DOHH2 (cell line): Measurements from ENCODE around the gene BBS9.

Experiments
- H3F3A ChIP-seq: fragments of 200-600 bp; sonication (generic), shearing (Covaris generic); 2 replicates; pipeline ENCODE4 v1.6.0; 2016; ENCODE audit warnings: antibody characterized with exemption, mild to moderate bottlenecking; ENCODE audit not compliant: control insufficient read depth, insufficient read depth
- H3K27ac ChIP-seq: fragments of 200-600 bp; sonication (generic); 2 replicates; pipeline ENCODE4 v1.5.1; 2014; ENCODE audit warnings: low read depth, mild to moderate bottlenecking, low read length, moderate library complexity
- H3K27me3 ChIP-seq: fragments of 200-600 bp; sonication (generic); 2 replicates; pipeline ENCODE4 v1.6.1; 2014; ENCODE audit warnings: mild to moderate bottlenecking, low read length, mixed read lengths; ENCODE audit not compliant: control insufficient read depth
- H3K36me3 ChIP-seq: fragments of 200-600 bp; sonication (generic); 2 replicates; pipeline ENCODE4 v1.6.1; 2014; ENCODE audit warnings: mild to moderate bottlenecking, low read length, moderate library complexity, mixed read lengths; ENCODE audit not compliant: control insufficient read depth
- H3K4me1 ChIP-seq: fragments of 200-600 bp; sonication (generic); 2 replicates; pipeline ENCODE4 v1.6.1; 2014; ENCODE audit warnings: mild to moderate bottlenecking, low read length, mixed read lengths; ENCODE audit not compliant: control insufficient read depth
- H3K4me2 ChIP-seq: fragments of 200-600 bp; sonication (generic); 2 replicates; pipeline ENCODE4 v1.6.0; 2014; ENCODE audit warnings: mild to moderate bottlenecking, low read length, moderate library complexity
- H3K4me3 ChIP-seq: fragments of 200-600 bp; sonication (generic); 2 replicates; pipeline ENCODE4 v1.5.1; 2014; ENCODE audit warnings: mild to moderate bottlenecking, low read length, mixed read lengths
- H3K79me2 ChIP-seq: fragments of 200-600 bp; sonication (generic); 2 replicates; pipeline ENCODE4 v1.6.1; 2014; ENCODE audit warnings: mild to moderate bottlenecking, low read length, mixed read lengths; ENCODE audit not compliant: control insufficient read depth
- H3K9me2 ChIP-seq: fragments of 200-600 bp; sonication (generic); replicated peaks from 2 replicates; pipeline ENCODE4 v1.6.1; 2014; ENCODE audit warnings: mild to moderate bottlenecking, low read length, mixed read lengths; ENCODE audit not compliant: control insufficient read depth
- H3K9me3 ChIP-seq: fragments of 200-600 bp; sonication (generic); 2 replicates; pipeline ENCODE4 v1.6.1; 2014; ENCODE audit warnings: antibody characterized with exemption, low read length, mixed read lengths; ENCODE audit not compliant: control insufficient read depth, insufficient read depth
- H4K20me1 ChIP-seq: fragments of 200-600 bp; sonication (generic); 2 replicates; pipeline ENCODE4 v1.6.0; 2014; ENCODE audit warnings: low read depth, mild to moderate bottlenecking, antibody characterized with exemption, low read length, moderate library complexity; ENCODE audit not compliant: control insufficient read depth, insufficient read depth
- EZH2phosphoT487 ChIP-seq: fragments of 200-600 bp; sonication (generic); IDR thresholded peaks from 2 replicates; pipeline ENCODE4 v1.6.1; 2017; ENCODE audit warnings: borderline replicate concordance, mild to moderate bottlenecking, antibody characterized with exemption, low read length, moderate library complexity, mixed read lengths
- TF ChIP-seq, protein P1 (sequence below): fragments of 200-600 bp; sonication (generic); IDR thresholded peaks from one replicate; pipeline ENCODE4 v1.5.1; 2014; ENCODE audit warnings: antibody characterized with exemption, mild to moderate bottlenecking, low read depth, low read length; ENCODE audit not compliant: poor library complexity, severe bottlenecking

Gene BBS9

DNA sequence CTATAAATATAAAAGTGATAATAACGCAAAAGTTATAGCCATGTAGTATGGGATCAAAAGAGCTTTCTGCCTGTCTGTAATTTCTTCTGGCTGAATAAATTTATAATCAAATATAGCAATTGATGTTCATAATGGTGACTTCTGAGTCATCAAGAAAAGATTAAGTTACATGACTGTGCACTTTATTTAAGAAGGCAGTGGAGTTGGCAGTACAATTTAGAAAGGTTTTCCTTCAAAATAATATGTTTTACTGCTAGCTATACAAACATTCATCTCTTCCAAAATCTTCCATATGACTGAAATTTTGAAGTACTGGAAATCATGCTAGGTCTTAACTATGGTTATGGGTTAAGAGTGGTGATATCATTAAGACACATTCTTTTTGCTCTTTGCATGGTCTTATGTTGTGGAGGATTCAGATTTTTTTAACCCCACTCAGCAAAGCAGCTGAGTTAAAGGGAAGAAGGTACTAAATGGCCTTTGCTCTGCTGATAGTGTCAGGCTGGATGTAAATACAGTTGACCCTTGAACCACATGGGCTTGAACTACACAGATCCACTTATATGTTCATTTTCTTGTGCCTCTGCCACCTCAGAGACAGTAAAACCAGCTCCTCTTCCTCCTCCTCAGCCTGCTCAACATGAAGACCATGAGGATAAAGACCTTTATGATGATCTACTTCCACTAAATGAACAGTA is 323.6 kb downstream of the BBS9 start:
- Histone ChIP-seq H3K27ac (no peak overlapping the region), H3K4me1 (peaks cover 6% of the 10 kb centered on the region), H3K36me3 (no peaks in the 10 kb centered on the region), H3K4me3 (no peak overlapping the region), H3K4me2 (no peak overlapping the region), H3F3A (no peaks in the 10 kb centered on the region), H3K9me2 (no peaks in the 10 kb centered on the region), H3K9me3 (no peaks in the 10 kb centered on the region), H4K20me1 (no peaks in the 10 kb centered on the region), H3K27me3 (no peaks in the 10 kb centered on the region), H3K79me2 (no peaks in the 10 kb centered on the region)
- no peak for TF ChIP-seq EZH2phosphoT487
- TF ChIP-seq, protein P1, sequence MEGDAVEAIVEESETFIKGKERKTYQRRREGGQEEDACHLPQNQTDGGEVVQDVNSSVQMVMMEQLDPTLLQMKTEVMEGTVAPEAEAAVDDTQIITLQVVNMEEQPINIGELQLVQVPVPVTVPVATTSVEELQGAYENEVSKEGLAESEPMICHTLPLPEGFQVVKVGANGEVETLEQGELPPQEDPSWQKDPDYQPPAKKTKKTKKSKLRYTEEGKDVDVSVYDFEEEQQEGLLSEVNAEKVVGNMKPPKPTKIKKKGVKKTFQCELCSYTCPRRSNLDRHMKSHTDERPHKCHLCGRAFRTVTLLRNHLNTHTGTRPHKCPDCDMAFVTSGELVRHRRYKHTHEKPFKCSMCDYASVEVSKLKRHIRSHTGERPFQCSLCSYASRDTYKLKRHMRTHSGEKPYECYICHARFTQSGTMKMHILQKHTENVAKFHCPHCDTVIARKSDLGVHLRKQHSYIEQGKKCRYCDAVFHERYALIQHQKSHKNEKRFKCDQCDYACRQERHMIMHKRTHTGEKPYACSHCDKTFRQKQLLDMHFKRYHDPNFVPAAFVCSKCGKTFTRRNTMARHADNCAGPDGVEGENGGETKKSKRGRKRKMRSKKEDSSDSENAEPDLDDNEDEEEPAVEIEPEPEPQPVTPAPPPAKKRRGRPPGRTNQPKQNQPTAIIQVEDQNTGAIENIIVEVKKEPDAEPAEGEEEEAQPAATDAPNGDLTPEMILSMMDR, result no peak

GRCh38 chr7:33457039-33457438 is 327.7 kb downstream of the BBS9 start:
- Histone ChIP-seq H3F3A (no peaks in the 10 kb centered on the region), H3K4me2 (no peak overlapping the region), H3K9me3 (no peaks in the 10 kb centered on the region), H3K4me3 (no peak overlapping the region), H4K20me1 (no peaks in the 10 kb centered on the region), H3K36me3 (no peaks in the 10 kb centered on the region), H3K9me2 (no peaks in the 10 kb centered on the region), H3K27ac (no peak overlapping the region), H3K4me1 (no peaks in the 10 kb centered on the region), H3K27me3 (no peaks in the 10 kb centered on the region), H3K79me2 (no peaks in the 10 kb centered on the region)
- TF ChIP-seq, protein P1, result no peak
- TF ChIP-seq EZH2phosphoT487, result no peak

DNA sequence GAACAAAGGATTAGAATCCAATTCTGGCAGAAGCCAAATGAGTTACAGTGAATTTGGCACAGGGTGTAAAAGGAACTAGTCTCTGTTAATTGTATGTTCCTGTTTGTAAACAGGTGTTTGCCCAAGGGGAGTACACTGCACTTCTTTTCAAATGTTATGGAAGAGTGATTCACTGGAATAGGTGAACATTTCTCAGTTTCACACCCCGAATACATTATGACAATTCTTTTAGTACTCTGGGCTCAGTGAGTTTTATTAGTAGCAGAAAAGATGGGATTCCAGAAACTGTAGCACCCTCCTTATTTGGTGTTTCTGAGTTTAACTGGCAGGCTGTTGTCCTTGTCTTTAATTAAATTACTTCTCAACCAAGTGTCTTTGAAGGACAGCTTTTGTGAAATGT is 329.2 kb downstream of the BBS9 start:
- Histone ChIP-seq H3K4me1 (no peaks in the 10 kb centered on the region), H3K27ac (no peak overlapping the region), H3K4me2 (no peak overlapping the region), H3K9me2 (no peaks in the 10 kb centered on the region), H4K20me1 (no peaks in the 10 kb centered on the region), H3K9me3 (no peaks in the 10 kb centered on the region), H3F3A (no peaks in the 10 kb centered on the region), H3K36me3 (no peaks in the 10 kb centered on the region), H3K27me3 (peaks cover 9% of the 10 kb centered on the region; the same call in 1 of the 2 replicates), H3K79me2 (no peaks in the 10 kb centered on the region), H3K4me3 (no peak overlapping the region)
- no peak for TF ChIP-seq EZH2phosphoT487
- TF ChIP-seq, protein P1, result no peak
